ENCODE results near the gene DLX4. TPM values are rescaled to one million over a fixed set of nuclear protein-coding genes. Genes with fewer than 3 reads are reported as not detected.

DLX4 gene
- total RNA-seq, 4 donors from 2014 or later: not detected

DNA sequence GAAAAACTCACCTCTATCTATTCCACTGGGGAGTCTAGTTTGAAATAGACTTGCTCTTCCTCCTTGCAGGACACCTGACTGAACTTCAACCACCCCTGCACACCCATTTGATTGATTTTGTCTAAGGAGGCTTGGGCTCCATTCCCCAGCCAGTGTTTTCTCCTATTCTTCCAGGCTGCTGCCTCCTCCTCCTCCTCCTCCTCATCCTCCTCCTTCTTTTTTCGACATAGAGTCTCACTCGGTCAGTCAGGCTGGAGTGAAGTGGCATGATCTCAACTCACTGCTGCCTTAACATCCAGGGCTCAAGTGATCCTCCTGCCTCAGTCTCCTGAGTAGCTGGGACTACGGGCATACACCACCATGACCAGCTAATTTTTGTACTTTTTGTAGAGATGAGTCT, 1.8 kb upstream of the DLX4 start:
- no peak for TF ChIP-seq POLR2AphosphoS5 (IDR thresholded peaks at IDR 0.05)
- no peak for TF ChIP-seq POLR2A (IDR thresholded peaks at IDR 0.05)
- no peak for TF ChIP-seq EP300 (IDR thresholded peaks at IDR 0.05; ENCODE audit: low read depth)
- TF ChIP-seq, protein P1, sequence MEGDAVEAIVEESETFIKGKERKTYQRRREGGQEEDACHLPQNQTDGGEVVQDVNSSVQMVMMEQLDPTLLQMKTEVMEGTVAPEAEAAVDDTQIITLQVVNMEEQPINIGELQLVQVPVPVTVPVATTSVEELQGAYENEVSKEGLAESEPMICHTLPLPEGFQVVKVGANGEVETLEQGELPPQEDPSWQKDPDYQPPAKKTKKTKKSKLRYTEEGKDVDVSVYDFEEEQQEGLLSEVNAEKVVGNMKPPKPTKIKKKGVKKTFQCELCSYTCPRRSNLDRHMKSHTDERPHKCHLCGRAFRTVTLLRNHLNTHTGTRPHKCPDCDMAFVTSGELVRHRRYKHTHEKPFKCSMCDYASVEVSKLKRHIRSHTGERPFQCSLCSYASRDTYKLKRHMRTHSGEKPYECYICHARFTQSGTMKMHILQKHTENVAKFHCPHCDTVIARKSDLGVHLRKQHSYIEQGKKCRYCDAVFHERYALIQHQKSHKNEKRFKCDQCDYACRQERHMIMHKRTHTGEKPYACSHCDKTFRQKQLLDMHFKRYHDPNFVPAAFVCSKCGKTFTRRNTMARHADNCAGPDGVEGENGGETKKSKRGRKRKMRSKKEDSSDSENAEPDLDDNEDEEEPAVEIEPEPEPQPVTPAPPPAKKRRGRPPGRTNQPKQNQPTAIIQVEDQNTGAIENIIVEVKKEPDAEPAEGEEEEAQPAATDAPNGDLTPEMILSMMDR (IDR thresholded peaks at IDR 0.05): no peak
- DNase-seq: no peak
- Histone ChIP-seq H3K27ac (no peak overlapping the region), H3K36me3 (no peaks in the 10 kb centered on the region), H3K4me1 (peaks cover 14 to 39% (median 27%) of the 10 kb centered on the region in 4 donors), H3K9me3 (no peaks in the 10 kb centered on the region), H3K27me3 (peaks cover 100% of the 10 kb centered on the region), H3K4me3 (no peak overlapping the region)
- WGBS, 2 donors (ENCODE audit: low coverage in 1 of 2): 29 to 54% methylated on average over 3 of the region's 3 CpGs
- in situ Hi-C loops (cut with MboI; ENCODE audit: low pct_ligation_motif_present in 1 of 4, low pct_unique_long_range_greater_than_20kb in 1 of 4, low sequenced_read_pairs in 3 of 4): no loop called here
- intact Hi-C loops (cut with DNase I; ENCODE audit: low total_unique reads): no loop called here

DNA sequence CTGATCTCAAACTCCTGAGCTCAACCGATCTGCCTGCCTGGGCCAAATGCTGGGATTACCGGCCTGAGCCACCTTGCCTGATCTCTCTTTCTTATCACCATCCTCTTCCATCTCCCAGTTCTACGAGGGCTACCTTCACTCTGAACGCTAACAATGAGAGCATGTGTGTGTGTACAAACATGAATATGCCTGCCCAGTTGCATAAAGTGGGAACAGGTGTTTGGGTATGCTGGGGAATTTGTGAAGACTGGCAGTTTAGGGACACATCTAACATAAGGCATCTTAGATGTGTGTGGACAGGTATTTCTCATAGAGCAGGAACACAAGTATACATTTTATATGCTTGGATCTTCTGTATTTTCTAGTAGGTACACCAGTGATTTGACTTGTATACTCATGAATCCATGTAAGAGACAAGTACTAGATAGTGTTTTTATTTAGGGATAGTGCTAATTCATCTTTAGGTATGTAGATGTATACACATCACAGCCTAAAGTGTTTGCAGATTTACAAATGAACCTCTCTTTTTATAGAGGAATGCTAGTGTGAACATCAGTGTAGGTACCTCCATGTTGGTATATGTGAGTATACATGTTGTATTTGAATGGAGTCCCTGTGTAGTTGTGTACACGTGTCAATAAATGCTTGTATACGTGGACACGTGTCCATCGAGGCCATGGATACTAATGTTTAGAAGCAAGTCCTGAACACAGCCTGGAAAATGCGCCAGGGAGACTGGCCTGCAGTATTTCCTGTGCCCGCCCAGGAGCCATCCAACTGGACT, 1.2 kb upstream of the DLX4 start:
- Histone ChIP-seq H3K4me3 (peak overlapping the region in 3 of 4 donors; percentile 35 to 53 (median 46)), H3K27me3 (peaks cover 100% of the 10 kb centered on the region), H3K4me1 (peaks cover 15 to 43% (median 32%) of the 10 kb centered on the region in 4 donors), H3K9me3 (no peaks in the 10 kb centered on the region), H3K27ac (no peak overlapping the region), H3K36me3 (no peaks in the 10 kb centered on the region)
- TF ChIP-seq EP300 (IDR thresholded peaks at IDR 0.05; ENCODE audit: low read depth) (no peak), POLR2A (IDR thresholded peaks at IDR 0.05) (no peak), POLR2AphosphoS5 (IDR thresholded peaks at IDR 0.05) (no peak)
- TF ChIP-seq, protein P1 (IDR thresholded peaks at IDR 0.05): no peak
- in situ Hi-C loops (cut with MboI; ENCODE audit: low pct_ligation_motif_present in 1 of 4, low pct_unique_long_range_greater_than_20kb in 1 of 4, low sequenced_read_pairs in 3 of 4) (no loop called here), intact Hi-C loops (cut with DNase I; ENCODE audit: low total_unique reads) (no loop called here)
- DNase-seq: no peak
- WGBS, 2 donors (ENCODE audit: low coverage in 1 of 2): 26% methylated on average over 10 of the region's 10 CpGs; no CpG with 5 or more reads in 1 of the 2 donors

DNA sequence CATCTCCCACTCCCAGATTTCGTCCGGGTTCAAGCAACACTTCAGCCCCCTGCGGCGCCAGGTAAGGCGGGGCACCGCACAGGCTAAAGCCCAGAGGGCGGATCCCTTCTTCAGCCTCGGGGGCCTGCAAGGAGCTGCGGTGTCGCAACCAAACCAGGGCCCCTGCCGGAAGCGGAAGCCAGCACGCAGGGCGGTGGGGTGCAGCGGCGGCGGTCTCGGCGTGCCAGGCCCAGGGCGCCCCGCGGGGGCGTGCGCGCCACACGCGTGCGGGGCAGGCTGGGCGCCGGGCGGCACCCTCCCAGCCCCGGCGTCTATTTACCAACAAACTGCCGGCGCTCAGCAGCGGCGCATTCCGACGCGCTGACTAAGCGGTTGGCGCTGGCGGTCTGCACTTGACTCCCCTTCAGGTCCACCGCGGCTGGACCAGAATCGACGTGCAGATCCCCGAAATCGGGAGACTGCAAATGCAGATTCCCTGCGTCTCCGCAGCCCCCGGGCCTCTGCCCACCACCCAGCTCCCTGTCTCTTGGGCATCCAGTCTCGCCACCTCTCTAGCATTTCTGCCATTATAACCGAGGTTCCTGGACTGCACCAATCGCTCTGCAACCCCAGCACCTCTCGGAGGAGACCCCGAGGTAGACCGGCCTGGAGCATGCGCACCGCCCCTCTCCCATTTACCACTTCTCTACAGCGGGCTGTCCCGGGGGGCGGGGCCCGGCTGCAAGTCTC, 421 bp upstream of the DLX4 start:
- Histone ChIP-seq H3K36me3 (no peaks in the 10 kb centered on the region), H3K9me3 (no peaks in the 10 kb centered on the region), H3K27ac (no peak overlapping the region), H3K4me1 (peaks cover 15 to 43% (median 32%) of the 10 kb centered on the region in 4 donors), H3K4me3 (peak overlapping the region; percentile 17 to 53 (median 40)), H3K27me3 (peaks cover 100% of the 10 kb centered on the region)
- in situ Hi-C loops (cut with MboI; ENCODE audit: low pct_ligation_motif_present in 1 of 4, low pct_unique_long_range_greater_than_20kb in 1 of 4, low sequenced_read_pairs in 3 of 4) (no loop called here), intact Hi-C loops (cut with DNase I; ENCODE audit: low total_unique reads) (no loop called here)
- peak; percentile 63 for DNase-seq
- 1% methylated on average over 59 of the region's 64 CpGs; no CpG with 5 or more reads in 1 of the 2 donors for WGBS, 2 donors (ENCODE audit: low coverage in 1 of 2)
- TF ChIP-seq POLR2A (IDR thresholded peaks at IDR 0.05) (no peak), EP300 (IDR thresholded peaks at IDR 0.05; ENCODE audit: low read depth) (no peak), POLR2AphosphoS5 (IDR thresholded peaks at IDR 0.05) (no peak)
- TF ChIP-seq, protein P1 (IDR thresholded peaks at IDR 0.05): no peak

DNA sequence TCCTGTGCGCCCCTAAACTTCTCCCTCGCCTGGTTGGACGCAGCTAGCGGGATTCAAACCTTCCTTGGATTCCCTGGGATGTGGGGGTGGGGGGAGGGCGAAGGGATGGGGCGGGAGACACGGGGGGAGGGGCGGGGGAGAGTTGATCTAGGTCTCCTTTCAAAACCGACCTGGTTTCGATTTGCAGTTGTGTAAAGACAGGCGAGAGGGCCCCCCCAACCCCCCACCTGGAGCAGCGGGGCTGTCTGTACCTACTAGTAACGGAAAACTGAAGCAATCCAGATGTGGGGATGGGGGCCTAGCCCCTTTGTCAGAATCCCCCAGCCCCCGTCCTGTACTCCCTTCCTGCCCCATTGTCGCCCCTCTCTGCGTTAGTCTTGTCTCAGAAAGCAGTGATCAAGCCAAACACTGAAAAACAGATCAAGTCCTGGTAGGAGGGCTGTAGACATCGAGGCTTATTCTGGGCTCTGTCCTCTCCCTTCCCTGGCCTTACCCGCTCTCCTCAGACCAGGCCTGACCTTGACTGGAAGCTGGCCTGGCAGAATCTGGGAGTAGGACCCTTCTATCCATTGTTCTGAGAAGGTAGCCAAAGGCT, 902 bp downstream of the DLX4 start:
- 25 to 53% methylated on average over 3 to 18 of the region's 18 CpGs for WGBS, 2 donors (ENCODE audit: low coverage in 1 of 2)
- intact Hi-C loops (cut with DNase I; ENCODE audit: low total_unique reads) (no loop called here), in situ Hi-C loops (cut with MboI; ENCODE audit: low pct_ligation_motif_present in 1 of 4, low pct_unique_long_range_greater_than_20kb in 1 of 4, low sequenced_read_pairs in 3 of 4) (no loop called here)
- peaks cover 15 to 33% (median 30%) of the 10 kb centered on the region in 4 donors for H3K4me1 ChIP-seq
- no peaks in the 10 kb centered on the region for H3K9me3 ChIP-seq
- H3K36me3 ChIP-seq: no peaks in the 10 kb centered on the region
- peaks cover 100% of the 10 kb centered on the region for H3K27me3 ChIP-seq
- TF ChIP-seq POLR2AphosphoS5 (IDR thresholded peaks at IDR 0.05): no peak
- TF ChIP-seq POLR2A (IDR thresholded peaks at IDR 0.05): no peak
- TF ChIP-seq, protein P1 (IDR thresholded peaks at IDR 0.05): no peak
- TF ChIP-seq EP300 (IDR thresholded peaks at IDR 0.05; ENCODE audit: low read depth): no peak
- H3K27ac ChIP-seq: no peak overlapping the region
- peak overlapping the region in 1 of 4 donors; percentile 53 for H3K4me3 ChIP-seq
- no peak for DNase-seq

All from transverse colon (tissue), 4 donors.